ENCODE measurements around the gene OPN1SW. TPM values are rescaled to one million over a fixed set of nuclear protein-coding genes. Genes with fewer than 3 reads are reported as not detected.
A peak's percentile ranks its signal among the peaks of the same experiment; 100 is the strongest.

The OPN1SW gene
- total RNA-seq (ENCODE audit: unreplicated experiment), result not detected
- long read RNA-seq, result 0 reads

GRCh38 chr7:128775744-128776474, at the start of gene OPN1SW:
Gene OPN1SW (minus strand): TSS chr7:128775794. CDS start chr7:128775781, 13 bp downstream.
- peaks cover 2% of the 10 kb centered on the region for H3K4me1 Mint-ChIP-seq (ENCODE audit: unreplicated experiment)
- peaks cover 46% of the 10 kb centered on the region for H3K36me3 Mint-ChIP-seq (ENCODE audit: low read depth, unreplicated experiment)
- H3K4me3 Mint-ChIP-seq (ENCODE audit: unreplicated experiment), result no peak within 1 kb of the TSS
- H3K27me3 Mint-ChIP-seq (ENCODE audit: unreplicated experiment), result peaks cover 12% of the 10 kb centered on the region
- H3K9me3 Mint-ChIP-seq (ENCODE audit: unreplicated experiment), result peaks cover 5% of the 10 kb centered on the region
- TF ChIP-seq CTCF (IDR thresholded peaks at IDR 0.05; ENCODE audit: unreplicated experiment), result no peak
- no peak for DNase-seq (ENCODE audit: low spot score)
- H3K27ac Mint-ChIP-seq (ENCODE audit: unreplicated experiment), result no peak within 1 kb of the TSS

DNA sequence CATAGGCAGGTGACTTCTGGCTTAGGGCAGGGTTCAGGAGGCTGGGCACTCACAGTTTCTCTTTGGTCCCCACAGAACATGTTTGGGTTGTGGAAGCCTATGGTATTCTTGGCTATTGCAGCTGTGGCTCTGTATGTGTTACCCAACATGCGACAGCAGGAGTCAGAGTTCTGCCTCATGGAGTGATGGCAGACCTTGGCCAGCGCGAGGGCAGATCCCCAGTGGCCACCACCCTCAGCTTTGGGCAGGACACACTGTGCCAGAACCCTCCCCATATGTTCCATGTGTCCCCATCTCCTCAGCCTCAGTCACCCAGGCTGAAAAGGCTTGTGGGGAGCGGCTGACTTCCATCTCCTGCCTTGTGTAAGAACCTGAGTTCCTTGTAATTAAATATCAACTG, 46.1 kb upstream of the OPN1SW start:
- H3K4me3 Mint-ChIP-seq (ENCODE audit: unreplicated experiment), result no peak overlapping the region
- H3K27me3 Mint-ChIP-seq (ENCODE audit: unreplicated experiment), result peaks cover 6% of the 10 kb centered on the region
- no peak for TF ChIP-seq CTCF (IDR thresholded peaks at IDR 0.05; ENCODE audit: unreplicated experiment)
- no peaks in the 10 kb centered on the region for H3K9me3 Mint-ChIP-seq (ENCODE audit: unreplicated experiment)
- no peak overlapping the region for H3K27ac Mint-ChIP-seq (ENCODE audit: unreplicated experiment)
- H3K36me3 Mint-ChIP-seq (ENCODE audit: low read depth, unreplicated experiment), result peaks cover 14% of the 10 kb centered on the region
- peaks cover 19% of the 10 kb centered on the region for H3K4me1 Mint-ChIP-seq (ENCODE audit: unreplicated experiment)
- DNase-seq (ENCODE audit: low spot score), result no peak

GRCh38 chr7:128818694-128819093, 43.1 kb upstream of the OPN1SW start:
- peaks cover 14% of the 10 kb centered on the region for H3K36me3 Mint-ChIP-seq (ENCODE audit: low read depth, unreplicated experiment)
- no peak for DNase-seq (ENCODE audit: low spot score)
- H3K4me1 Mint-ChIP-seq (ENCODE audit: unreplicated experiment), result peaks cover 29% of the 10 kb centered on the region
- H3K27ac Mint-ChIP-seq (ENCODE audit: unreplicated experiment), result peak overlapping the region; percentile 64
- H3K4me3 Mint-ChIP-seq (ENCODE audit: unreplicated experiment), result no peak overlapping the region
- peaks cover 11% of the 10 kb centered on the region for H3K27me3 Mint-ChIP-seq (ENCODE audit: unreplicated experiment)
- H3K9me3 Mint-ChIP-seq (ENCODE audit: unreplicated experiment), result no peaks in the 10 kb centered on the region
- TF ChIP-seq CTCF (IDR thresholded peaks at IDR 0.05; ENCODE audit: unreplicated experiment), result no peak

GRCh38 chr7:128815289-128815942, 39.8 kb upstream of the OPN1SW start:
- Mint-ChIP-seq H3K27ac (ENCODE audit: unreplicated experiment) (no peak overlapping the region), H3K36me3 (ENCODE audit: low read depth, unreplicated experiment) (peaks cover 12% of the 10 kb centered on the region), H3K27me3 (ENCODE audit: unreplicated experiment) (peaks cover 11% of the 10 kb centered on the region), H3K9me3 (ENCODE audit: unreplicated experiment) (no peaks in the 10 kb centered on the region), H3K4me1 (ENCODE audit: unreplicated experiment) (peaks cover 29% of the 10 kb centered on the region), H3K4me3 (ENCODE audit: unreplicated experiment) (peak overlapping the region; percentile 7)
- TF ChIP-seq CTCF (IDR thresholded peaks at IDR 0.05; ENCODE audit: unreplicated experiment), result no peak
- no peak for DNase-seq (ENCODE audit: low spot score)

DNA sequence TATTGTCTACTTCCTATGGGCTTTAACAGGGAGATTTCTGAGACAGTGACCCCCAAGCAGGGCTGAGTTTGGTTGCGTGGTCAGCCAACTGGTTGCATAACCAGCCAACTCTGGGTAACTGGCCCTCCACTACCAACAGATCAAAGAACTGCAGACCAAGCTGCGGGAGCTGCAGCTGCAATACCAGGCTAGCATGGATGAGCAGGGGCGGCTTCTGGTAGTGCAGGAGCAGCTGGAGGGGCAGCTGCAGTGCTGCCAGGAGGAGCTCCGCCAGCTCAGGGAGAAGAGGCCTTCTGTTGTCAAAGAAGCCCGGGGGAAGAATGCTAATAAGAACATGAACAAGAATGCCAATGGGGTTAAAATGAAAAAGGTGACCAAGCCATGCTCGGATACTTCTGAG, 38.9 kb upstream of the OPN1SW start:
- H3K9me3 Mint-ChIP-seq (ENCODE audit: unreplicated experiment), result no peaks in the 10 kb centered on the region
- no peak overlapping the region for H3K4me3 Mint-ChIP-seq (ENCODE audit: unreplicated experiment)
- peak overlapping the region; percentile 50 for H3K27ac Mint-ChIP-seq (ENCODE audit: unreplicated experiment)
- no peak for DNase-seq (ENCODE audit: low spot score)
- TF ChIP-seq CTCF (IDR thresholded peaks at IDR 0.05; ENCODE audit: unreplicated experiment), result no peak
- H3K4me1 Mint-ChIP-seq (ENCODE audit: unreplicated experiment), result peaks cover 26% of the 10 kb centered on the region
- H3K36me3 Mint-ChIP-seq (ENCODE audit: low read depth, unreplicated experiment), result peaks cover 9% of the 10 kb centered on the region
- H3K27me3 Mint-ChIP-seq (ENCODE audit: unreplicated experiment), result peaks cover 11% of the 10 kb centered on the region

Data from endothelial cell (in vitro differentiated cells).